IMR-90 (cell line): ENCODE data around the gene SERPINH1. TPM values are rescaled to one million over a fixed set of nuclear protein-coding genes. Genes with fewer than 3 reads are reported as not detected.

Experiments used
- ATAC-seq: fragments of 200-7000 bp; cut with Tn5 transposase; 2 replicates; pipeline ENCODE4 v1.9.1; 2020; ENCODE audit warnings: low read depth, mild to moderate bottlenecking, moderate library complexity
- BruUV-seq: library from RNA; stranded (reverse); fragments of 400-500 nt; replicated peaks from 2 replicates; lab custom pipeline; 2021; lab: Mats Ljungman, UMichigan
- CTCF ChIA-PET: fragments of 300-600 bp; formaldehyde crosslinking; extraction: SDS; loops from one replicate; lab custom pipeline; 2021; ENCODE audit warnings: antibody characterized with exemption; lab: Yijun Ruan, JAX
- POLR2A ChIA-PET: fragments of 300-600 bp; sonication (Branson Sonifier 250); formaldehyde crosslinking; loops from one replicate; lab custom pipeline; 2022; ENCODE audit warnings: antibody characterized with exemption; ENCODE audit not compliant: unreplicated experiment; lab: Charles Lee
- DNase-seq: peaks from one replicate; pipeline ENCODE4 v3.0.0; 2013
- H2AFZ ChIP-seq: replicated peaks from 2 replicates; pipeline ENCODE3; 2013; ENCODE audit warnings: low read length, mild to moderate bottlenecking; ENCODE audit not compliant: poor library complexity
- H2AK5ac ChIP-seq: 2 replicates; pipeline ENCODE4 v1.6.1; 2013; ENCODE audit warnings: low read depth, low read length, inconsistent platforms
- H2AK9ac ChIP-seq: replicated peaks from 2 replicates; pipeline ENCODE3; 2013; ENCODE audit warnings: mild to moderate bottlenecking, low read depth, low read length, moderate library complexity; ENCODE audit not compliant: poor library complexity
- H2BK120ac ChIP-seq: 2 replicates; pipeline ENCODE4 v1.6.1; 2013; ENCODE audit warnings: low read depth, low read length, inconsistent platforms
- H2BK15ac ChIP-seq: 3 replicates; pipeline ENCODE4 v1.6.1; 2013; ENCODE audit warnings: low read depth, low read length, inconsistent platforms
- H2BK20ac ChIP-seq: 2 replicates; pipeline ENCODE4 v1.6.1; 2013; ENCODE audit warnings: low read depth, mild to moderate bottlenecking, inconsistent platforms, low read length, moderate library complexity
- H2BK5ac ChIP-seq: 2 replicates; pipeline ENCODE4 v1.6.1; 2013; ENCODE audit warnings: mild to moderate bottlenecking, low read depth, low read length, inconsistent platforms; ENCODE audit not compliant: poor library complexity, severe bottlenecking
- H3K14ac ChIP-seq: replicated peaks from 2 replicates; pipeline ENCODE4 v1.6.1; 2013; ENCODE audit warnings: low read depth, low read length, inconsistent platforms
- H3K18ac ChIP-seq: 2 replicates; pipeline ENCODE4 v1.6.1; 2013; ENCODE audit warnings: low read depth, low read length, control low read depth
- H3K23ac ChIP-seq: 2 replicates; pipeline ENCODE4 v1.6.1; 2013; ENCODE audit warnings: low read depth, low read length, inconsistent platforms
- H3K27ac ChIP-seq: 2 replicates; pipeline ENCODE4 v1.5.1; 2013; ENCODE audit warnings: mild to moderate bottlenecking, control low read depth, low read length; ENCODE audit not compliant: insufficient read depth
- H3K27me3 ChIP-seq: 2 replicates; pipeline ENCODE4 v1.6.1; 2013; ENCODE audit warnings: low read length; ENCODE audit not compliant: control insufficient read depth, insufficient read depth
- H3K36me3 ChIP-seq: 2 replicates; pipeline ENCODE4 v1.6.1; 2013; ENCODE audit warnings: low read length, mixed read lengths; ENCODE audit not compliant: control insufficient read depth, insufficient read depth
- H3K4ac ChIP-seq: 2 replicates; pipeline ENCODE4 v1.6.1; 2013; ENCODE audit warnings: low read depth, low read length, inconsistent platforms
- H3K4me1 ChIP-seq: 2 replicates; pipeline ENCODE4 v1.6.1; 2013; ENCODE audit warnings: low read length, mixed read lengths; ENCODE audit not compliant: control insufficient read depth, insufficient read depth
- H3K4me2 ChIP-seq: 2 replicates; pipeline ENCODE4 v1.6.1; 2013; ENCODE audit warnings: low read depth, mild to moderate bottlenecking, control low read depth, low read length, moderate library complexity
- H3K4me3 ChIP-seq: 2 replicates; pipeline ENCODE4 v1.5.1; 2013; ENCODE audit warnings: low read depth, mild to moderate bottlenecking, control low read depth, low read length, moderate library complexity; ENCODE audit not compliant: insufficient read depth
- H3K56ac ChIP-seq: 2 replicates; pipeline ENCODE4 v1.6.1; 2013; ENCODE audit warnings: low read length, inconsistent platforms; ENCODE audit not compliant: insufficient read depth; ENCODE audit errors: extremely low read depth
- H3K79me1 ChIP-seq, 2 experiments: 2 replicates each; pipeline ENCODE4 v1.6.1; 2013; ENCODE audit warnings: low read length in 2 of 2, inconsistent platforms in 1 of 2, low read depth in 1 of 2
- H3K9ac ChIP-seq: 2 replicates; pipeline ENCODE4 v1.6.1; 2013; ENCODE audit warnings: low read depth, low read length, control low read depth
- H3K9me1 ChIP-seq: 2 replicates; pipeline ENCODE4 v1.6.1; 2013; ENCODE audit warnings: low read length, inconsistent platforms; ENCODE audit not compliant: insufficient read depth
- H3K9me3 ChIP-seq: 2 replicates; pipeline ENCODE4 v1.6.1; 2013; ENCODE audit warnings: low read length; ENCODE audit not compliant: control insufficient read depth, insufficient read depth
- H4K20me1 ChIP-seq: 2 replicates; pipeline ENCODE4 v1.6.1; 2013; ENCODE audit warnings: low read length, inconsistent platforms; ENCODE audit not compliant: insufficient read depth
- H4K5ac ChIP-seq: 2 replicates; pipeline ENCODE4 v1.6.1; 2013; ENCODE audit warnings: mild to moderate bottlenecking, low read depth, low read length, control low read depth
- H4K8ac ChIP-seq, 2 experiments: 2 replicates each; pipeline ENCODE4 v1.6.1; 2013; ENCODE audit warnings: low read depth in 2 of 2, low read length in 2 of 2, control low read depth in 1 of 2, inconsistent platforms in 1 of 2
- H4K91ac ChIP-seq: 2 replicates; pipeline ENCODE4 v1.6.1; 2013; ENCODE audit warnings: low read depth, low read length, inconsistent platforms; ENCODE audit not compliant: insufficient read depth
- CHD1 ChIP-seq: IDR thresholded peaks from 2 replicates; pipeline ENCODE4 v1.6.1; 2012; ENCODE audit warnings: low read depth, low read length, improper control_type of control experiment
- FOS ChIP-seq: fragments of 150-350 bp; IDR thresholded peaks from 2 replicates; pipeline ENCODE4 v1.6.1; 2016; ENCODE audit warnings: low read depth, low read length
- MAFK ChIP-seq: IDR thresholded peaks from 2 replicates; pipeline ENCODE4 v1.6.1; 2012; ENCODE audit warnings: low read depth, low read length, improper control_type of control experiment
- MAZ ChIP-seq: IDR thresholded peaks from 2 replicates; pipeline ENCODE4 v1.6.1; 2012; ENCODE audit warnings: low read depth, mild to moderate bottlenecking, low read length, improper control_type of control experiment, moderate library complexity, borderline replicate concordance
- NFE2L2 ChIP-seq: fragments of 150-350 bp; IDR thresholded peaks from 2 replicates; pipeline ENCODE4 v1.6.1; 2016; ENCODE audit warnings: low read depth, mild to moderate bottlenecking, low read length
- POLR2A ChIP-seq: IDR thresholded peaks from 2 replicates; pipeline ENCODE4 v1.6.1; 2012; ENCODE audit warnings: mild to moderate bottlenecking, low read depth, low read length
- RAD21 ChIP-seq: IDR thresholded peaks from 2 replicates; pipeline ENCODE4 v1.6.1; 2012; ENCODE audit warnings: low read length, improper control_type of control experiment
- RCOR1 ChIP-seq: IDR thresholded peaks from 2 replicates; pipeline ENCODE4 v1.6.1; 2012; ENCODE audit warnings: mild to moderate bottlenecking, low read length, improper control_type of control experiment; ENCODE audit not compliant: insufficient replicate concordance
- RFX5 ChIP-seq: IDR thresholded peaks from 2 replicates; pipeline ENCODE4 v1.8.0; 2012; ENCODE audit warnings: low read depth, mild to moderate bottlenecking, low read length, moderate library complexity
- SMC3 ChIP-seq: fragments of 150-350 bp; IDR thresholded peaks from 2 replicates; pipeline ENCODE4 v1.6.1; 2016; ENCODE audit warnings: low read depth, mild to moderate bottlenecking, antibody characterized with exemption, low read length, moderate library complexity
- WGBS, 2 experiments: methylation state at CpG; one replicate each; pipeline versions ENCODE4 v1.1.5 to v1.1.7; 2013; ENCODE audit warnings: missing lambda C conversion rate in 2 of 2; ENCODE audit not compliant: insufficient read length in 1 of 2; ENCODE audit errors: extremely low coverage in 2 of 2; 5-methylcytosine and 5-hydroxymethylcytosine counted together
- dilution Hi-C: fragments of 300-500 bp; cut with HindIII; formaldehyde crosslinking; loops from one replicate; pipeline ENCODE4 v1.14.3; 2018; ENCODE audit warnings: low sequenced_read_pairs; ENCODE audit not compliant: unreplicated experiment
- in situ Hi-C: fragments of 300-500 bp; cut with MboI; formaldehyde crosslinking; loops from 3 replicates; pipeline ENCODE4 v1.14.3; 2019; ENCODE audit warnings: low sequenced_read_pairs, inconsistent platforms, mixed read lengths
- intact Hi-C: fragments of 100-400 bp; cut with micrococcal nuclease; formaldehyde crosslinking; loops from 2 replicates; pipeline ENCODE4 v1.10.0; 2022
- polyA plus RNA-seq, 3 experiments: library from polyadenylated mRNA; depleted of rRNA; stranded (reverse); fragments of >200 nt; gene quantifications; 2 replicates each; pipeline ENCODE4 v1.2.3, GENCODE V29; 2012; ENCODE audit warnings: low replicate concordance in 1 of 3
- total RNA-seq: library from RNA; depleted of rRNA; stranded (reverse); fragments of >200 nt; gene quantifications from 2 replicates; pipeline ENCODE4 v1.2.3, GENCODE V29; 2012

The SERPINH1 gene
- total and polyA plus RNA-seq, 2 of the 4 experiments (the other 2 are of a cell fraction): 841 to 1,857 TPM

GRCh38 chr11:75518771-75519653 is 43.0 kb upstream of the SERPINH1 start (continued):
- TF ChIP-seq SMC3: no peak
- no peak for TF ChIP-seq FOS

- Histone ChIP-seq H3K79me1 (peaks cover 0 to 4% of the 10 kb centered on the region in 2 experiments; a peak in 3 of 4 replicates), H2BK5ac (no peak overlapping the region), H3K14ac (no peak overlapping the region), H3K23ac (no peak overlapping the region), H3K9me1 (0 out of 2 replicates have a peak, but pooled peaks cover 4% of the 10 kb centered on the region), H4K91ac (no peak overlapping the region), H3K56ac (no peak overlapping the region), H4K20me1 (peaks cover 3% of the 10 kb centered on the region; the same call in 1 of the 2 replicates), H3K4me2 (no peak overlapping the region), H2AK5ac (no peak overlapping the region), H3K18ac (no peak overlapping the region), H2BK20ac (no peak overlapping the region), H2AK9ac (no peak overlapping the region), H3K36me3 (no peaks in the 10 kb centered on the region), H3K27ac (no peak overlapping the region), H4K5ac (no peak overlapping the region), H4K8ac (no peak overlapping the region), H3K27me3 (peaks cover 4% of the 10 kb centered on the region; the same call in 1 of the 2 replicates), H3K4ac (no peak overlapping the region), H2BK15ac (no peak overlapping the region), H2BK120ac (no peak overlapping the region), H3K4me3 (no peak overlapping the region), H2AFZ (no peak overlapping the region), H3K4me1 (no peaks in the 10 kb centered on the region; the same call in 1 of the 2 replicates), H3K9me3 (peaks cover 2% of the 10 kb centered on the region; the same call in 1 of the 2 replicates), H3K9ac (no peak overlapping the region)
- DNase-seq (no peak), ATAC-seq (no peak)
- TF ChIP-seq NFE2L2 (no peak), CHD1 (no peak), SMC3 (no peak), MAZ (no peak), POLR2A (no peak), RFX5 (no peak), MAFK (no peak), RAD21 (no peak), RCOR1 (no peak)
- no CpG with 5 or more reads among the region's 7 CpGs for WGBS, 2 experiments
- ChIA-PET CTCF (no interaction called here), POLR2A (no interaction called here)
- in situ Hi-C loops (no loop called here), dilution Hi-C loops (no loop called here), intact Hi-C loops (no loop called here)
- no TSS peak for BruUV-seq
Observed at GRCh38 chr11:75520688-75521087, 41.4 kb upstream of the SERPINH1 start.
